ENCODE data around the gene RCAN2.
"Not testable (repeated sequence)": the region's sequence is repeated elsewhere in the genome, so short reads cannot be mapped to it uniquely, and the experiment has no call there.

RCAN2 gene

GRCh38 chr6:46333481-46333880, 157.8 kb downstream of the RCAN2 start:
- no peak for DNase-seq (ENCODE audit: low read depth in 2 of 2)

- DNase-seq (ENCODE audit: low read depth in 2 of 2): not testable (repeated sequence)
Measured at GRCh38 chr6:46332448-46332847, 158.8 kb downstream of the RCAN2 start.

- no peak for DNase-seq (ENCODE audit: low read depth in 2 of 2)
Measured at GRCh38 chr6:46331461-46331860, 159.8 kb downstream of the RCAN2 start.

DNA sequence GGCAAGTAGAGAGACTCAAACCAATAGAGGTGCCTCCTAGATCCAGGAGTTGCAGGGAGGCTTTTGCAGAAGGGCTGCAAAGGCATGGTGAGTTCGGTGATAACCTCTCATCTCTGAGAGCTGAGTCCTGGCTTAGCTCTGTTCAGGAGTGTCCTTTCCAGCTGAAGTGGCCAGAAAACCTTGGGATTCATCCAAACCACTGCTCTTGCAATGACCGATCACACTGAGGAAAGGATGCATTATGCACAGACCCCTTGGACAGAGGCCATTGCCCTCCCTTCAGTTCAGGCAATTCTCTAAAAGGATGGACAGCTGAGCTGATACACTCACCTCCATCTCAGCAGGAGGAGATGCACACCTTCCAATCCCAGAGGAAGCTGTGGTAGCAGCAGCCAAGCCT, 161.7 kb downstream of the RCAN2 start:
- DNase-seq (ENCODE audit: low read depth in 2 of 2): no peak

DNA sequence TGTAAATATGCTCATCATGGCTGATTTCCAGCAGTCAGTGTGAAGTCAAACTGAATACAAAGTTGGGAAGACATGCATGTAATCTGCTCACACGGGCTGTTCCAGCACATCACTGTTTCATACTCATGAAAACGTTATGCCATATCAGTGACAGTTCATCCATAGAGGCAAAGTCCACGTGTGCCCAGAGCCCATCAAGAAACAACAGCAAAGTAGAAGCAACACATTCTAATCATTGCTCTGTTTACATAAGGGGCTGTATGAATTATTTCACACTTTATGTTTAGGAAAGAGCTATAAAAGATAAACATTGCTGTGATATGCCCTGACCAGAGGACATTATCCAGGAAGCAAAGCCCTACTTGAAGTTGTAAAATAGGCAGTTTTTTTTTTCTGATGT, 163.5 kb downstream of the RCAN2 start:
- no peak for DNase-seq (ENCODE audit: low read depth in 2 of 2)

- DNase-seq (ENCODE audit: low read depth in 2 of 2): no peak
Measured at GRCh38 chr6:46325561-46326530, 165.4 kb downstream of the RCAN2 start.

- no peak for DNase-seq (ENCODE audit: low read depth in 2 of 2)
Measured at GRCh38 chr6:46324706-46325105, 166.5 kb downstream of the RCAN2 start.

DNA sequence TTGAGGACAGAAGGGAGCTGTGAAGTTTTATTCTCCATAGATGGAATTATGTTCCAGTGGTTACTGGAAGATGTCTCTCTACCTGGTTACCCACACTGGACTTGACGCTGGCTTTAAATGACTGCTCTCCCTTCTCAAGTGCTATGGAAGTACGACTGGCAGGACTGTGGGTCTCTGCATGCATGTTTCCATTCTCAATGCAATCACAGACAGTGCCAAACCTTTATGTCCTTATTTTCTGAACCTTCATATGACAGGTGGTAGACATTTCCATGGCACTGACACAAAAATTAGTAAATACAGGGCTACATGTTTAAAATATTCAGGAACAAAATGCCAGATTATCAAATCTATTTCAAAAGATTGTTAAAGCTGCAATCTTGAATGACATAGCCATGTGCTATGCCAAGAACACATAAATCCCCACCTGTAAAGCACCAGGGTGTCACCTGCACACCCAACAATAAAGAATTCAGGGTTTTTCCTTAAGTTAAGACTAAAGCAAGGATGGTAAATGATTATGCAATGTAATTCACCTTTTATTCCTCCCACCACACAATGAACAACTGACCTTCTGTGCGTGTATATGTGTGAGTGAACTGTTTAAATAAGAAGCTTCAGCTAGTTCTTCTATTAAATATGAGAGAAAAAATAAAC, 167.2 kb downstream of the RCAN2 start:
- no peak for DNase-seq (ENCODE audit: low read depth in 2 of 2)

DNA sequence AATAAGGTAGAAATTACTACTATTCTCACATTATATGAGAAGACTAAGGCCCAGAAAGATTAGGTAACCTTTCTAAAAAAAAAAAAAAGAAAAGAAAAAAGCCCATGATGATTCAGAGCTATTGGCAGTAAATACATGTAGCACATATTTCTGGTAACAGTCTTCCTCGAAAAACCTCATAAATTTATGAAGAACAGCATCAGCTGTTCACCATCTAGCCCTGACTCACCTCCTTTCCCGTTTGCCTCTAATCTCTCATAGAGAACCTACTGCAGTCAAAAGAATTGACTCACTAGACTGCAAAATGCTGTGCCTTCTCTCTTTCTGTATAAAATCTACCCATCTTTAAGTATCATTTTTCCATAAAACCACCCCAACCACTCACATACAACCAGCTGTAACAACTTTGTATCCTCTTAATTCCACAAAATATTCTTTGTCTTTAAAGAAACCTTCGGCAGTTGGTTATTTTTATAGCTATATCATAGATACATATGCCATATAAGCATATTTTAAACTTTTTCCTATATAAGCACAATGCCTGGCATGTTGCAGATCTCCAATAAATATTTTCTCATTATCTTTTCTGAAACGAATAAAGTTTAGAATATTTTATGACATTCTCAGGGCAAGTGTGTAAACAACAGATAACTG, 167.8 kb downstream of the RCAN2 start:
- DNase-seq (ENCODE audit: low read depth in 2 of 2): no peak

- no peak for DNase-seq (ENCODE audit: low read depth in 2 of 2)
Measured at GRCh38 chr6:46320505-46320904, 170.7 kb downstream of the RCAN2 start.

- no peak for DNase-seq (ENCODE audit: low read depth in 2 of 2)
Measured at GRCh38 chr6:46315589-46315988, 175.7 kb downstream of the RCAN2 start.

GRCh38 chr6:46312654-46313053, 178.6 kb downstream of the RCAN2 start:
- no peak for DNase-seq (ENCODE audit: low read depth in 2 of 2)

GRCh38 chr6:46310196-46310595, 181.1 kb downstream of the RCAN2 start:
- no peak for DNase-seq (ENCODE audit: low read depth in 2 of 2)

DNA sequence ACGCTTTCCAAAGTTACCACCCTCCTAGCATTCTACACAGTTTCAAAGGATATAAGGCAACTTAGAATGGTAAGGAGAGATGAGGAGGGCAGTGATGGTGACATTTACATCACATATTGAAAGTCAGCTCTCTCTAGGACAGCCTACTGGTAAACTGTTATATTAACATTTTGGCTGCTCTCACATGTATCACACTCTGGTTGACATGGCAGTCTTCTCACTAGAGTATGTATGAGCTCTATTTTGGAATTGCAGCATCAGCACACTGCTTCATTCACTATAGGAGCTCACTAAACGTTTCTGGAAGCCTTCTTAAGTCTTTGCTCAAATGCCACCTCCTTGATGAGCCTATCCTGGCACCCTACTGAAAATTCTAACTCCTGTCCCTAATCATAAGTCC, 184.8 kb downstream of the RCAN2 start:
- DNase-seq (ENCODE audit: low read depth in 2 of 2): no peak

GRCh38 chr6:46305833-46306232, 185.4 kb downstream of the RCAN2 start:
- DNase-seq (ENCODE audit: low read depth in 2 of 2): no peak

- no peak for DNase-seq (ENCODE audit: low read depth in 2 of 2)
Measured at GRCh38 chr6:46305236-46305635, 186.0 kb downstream of the RCAN2 start.

DNA sequence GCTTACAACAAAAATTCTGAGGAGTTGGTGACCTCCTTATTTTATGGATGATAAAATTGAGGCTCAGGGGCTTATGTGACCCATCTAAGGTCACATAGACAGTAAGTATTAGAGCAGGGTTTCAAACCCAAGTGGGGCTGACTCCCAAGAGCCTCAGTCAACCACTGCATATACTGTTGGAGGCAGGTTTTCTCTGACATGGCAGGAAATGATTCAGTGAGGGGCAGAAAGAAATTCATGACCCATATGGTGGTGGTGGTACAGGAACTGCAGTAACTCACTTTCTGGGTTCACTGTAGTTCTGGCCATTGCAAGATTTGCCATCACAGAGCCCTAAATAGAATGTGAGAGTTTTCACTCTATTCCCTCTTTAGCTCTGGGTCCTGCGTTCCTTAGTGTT, 188.4 kb downstream of the RCAN2 start:
- DNase-seq (ENCODE audit: low read depth in 2 of 2): no peak

DNA sequence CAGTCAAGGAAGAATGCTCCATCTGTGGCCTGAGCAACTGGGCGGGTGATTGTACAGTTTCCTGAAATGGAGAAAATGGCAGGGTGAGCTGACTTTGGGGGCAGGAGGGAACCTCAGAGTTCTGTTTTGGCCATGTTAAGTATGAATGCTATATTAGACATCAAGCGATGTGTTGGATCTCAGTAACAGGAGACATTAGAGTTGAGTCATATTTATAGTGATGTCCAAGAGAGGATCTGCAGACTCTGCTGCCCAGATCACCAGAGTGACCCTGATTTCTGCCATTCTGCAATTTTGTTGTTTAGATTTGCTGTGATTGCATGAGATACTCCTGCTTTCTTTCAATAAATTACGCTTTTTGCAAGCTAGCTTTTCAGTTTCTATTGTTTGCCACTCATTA, 189.1 kb downstream of the RCAN2 start:
- no peak for DNase-seq (ENCODE audit: low read depth in 2 of 2)

GRCh38 chr6:46299253-46299652, 192.0 kb downstream of the RCAN2 start:
- DNase-seq (ENCODE audit: low read depth in 2 of 2): no peak

DNA sequence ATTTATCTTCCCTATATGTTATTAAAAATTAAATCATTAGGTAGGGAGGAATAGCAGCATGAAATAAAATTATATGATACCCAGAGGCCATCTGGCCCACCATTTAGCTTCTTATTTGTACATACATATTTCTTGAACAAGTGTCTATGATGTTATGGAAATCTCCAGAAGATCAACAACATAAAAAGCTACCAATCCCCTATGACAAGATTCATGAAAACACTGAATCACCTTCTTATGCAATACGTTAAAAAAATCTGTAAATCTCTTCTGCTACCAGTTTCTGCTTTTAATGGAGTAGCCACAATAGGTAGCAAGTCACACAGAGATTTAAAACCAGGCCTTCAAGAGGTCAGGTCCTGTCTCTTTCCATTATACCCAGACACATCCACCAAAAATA, 194.7 kb downstream of the RCAN2 start:
- no peak for DNase-seq (ENCODE audit: low read depth in 2 of 2)

- no peak for DNase-seq (ENCODE audit: low read depth in 2 of 2)
Measured at GRCh38 chr6:46293641-46294316, 197.5 kb downstream of the RCAN2 start.

DNA sequence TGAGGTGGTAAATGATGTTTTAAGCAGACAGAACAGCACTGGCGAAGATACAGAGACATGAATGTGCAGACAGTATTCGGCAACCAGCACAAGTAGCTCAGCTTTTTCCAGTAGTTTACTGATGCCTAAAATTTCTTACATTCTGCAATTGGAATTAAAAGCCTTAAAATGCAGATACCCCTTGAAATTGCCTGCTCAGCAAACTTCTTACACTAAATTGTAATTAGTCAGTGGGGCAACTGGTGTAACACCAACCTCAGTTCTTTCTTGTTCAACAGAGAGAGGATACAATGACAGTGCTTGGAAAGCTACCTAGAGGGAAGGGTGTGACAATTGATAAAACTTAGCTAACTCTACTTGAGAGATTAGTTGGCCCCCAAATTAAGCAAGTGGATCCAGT, 199.4 kb downstream of the RCAN2 start:
- DNase-seq (ENCODE audit: low read depth in 2 of 2): no peak

Measured in stimulated activated CD8-positive, alpha-beta memory T cell treated with anti-CD3 and anti-CD28 coated beads, Interleukin-15, amount 100 ng/mL, for 4 hours (primary cell).